ENCODE data around the gene GOLGA3. TPM values are rescaled to one million over a fixed set of nuclear protein-coding genes. Genes with fewer than 3 reads are reported as not detected.
"Not testable (repeated sequence)": the region's sequence is repeated elsewhere in the genome, so short reads cannot be mapped to it uniquely, and the experiment has no call there.

GOLGA3 gene
- polyA plus RNA-seq, 1 donor: 40.5 TPM

- no peak for DNase-seq (ENCODE audit: low read depth)
Observed at GRCh38 chr12:132818562-132818961, 10.1 kb downstream of the GOLGA3 start.

- DNase-seq (ENCODE audit: low read depth): no peak
Observed at GRCh38 chr12:132814232-132814631, 14.4 kb downstream of the GOLGA3 start.

GRCh38 chr12:132813443-132813842 lies 15.2 kb downstream of the GOLGA3 start:
- DNase-seq (ENCODE audit: low read depth): no peak

- DNase-seq (ENCODE audit: low read depth): no peak
Observed at GRCh38 chr12:132812631-132813305, 15.9 kb downstream of the GOLGA3 start.

- DNase-seq (ENCODE audit: low read depth): not testable (repeated sequence)
Observed at GRCh38 chr12:132809391-132809790, 19.3 kb downstream of the GOLGA3 start.

- no peak for DNase-seq (ENCODE audit: low read depth)
Observed at GRCh38 chr12:132807295-132808092, 21.2 kb downstream of the GOLGA3 start.

GRCh38 chr12:132806857-132807256 lies 21.8 kb downstream of the GOLGA3 start:
- no peak for DNase-seq (ENCODE audit: low read depth)

GRCh38 chr12:132804426-132804861 lies 24.2 kb downstream of the GOLGA3 start:
- DNase-seq (ENCODE audit: low read depth): no peak

- no peak for DNase-seq (ENCODE audit: low read depth)
Observed at GRCh38 chr12:132803888-132804287, 24.8 kb downstream of the GOLGA3 start.

GRCh38 chr12:132803125-132803524 lies 25.5 kb downstream of the GOLGA3 start:
- no peak for DNase-seq (ENCODE audit: low read depth)

GRCh38 chr12:132801741-132802140 lies 26.9 kb downstream of the GOLGA3 start:
- DNase-seq (ENCODE audit: low read depth): no peak

GRCh38 chr12:132798836-132799235 lies 29.8 kb downstream of the GOLGA3 start:
- DNase-seq (ENCODE audit: low read depth): no peak

GRCh38 chr12:132797820-132798570 lies 30.7 kb downstream of the GOLGA3 start:
- no peak for DNase-seq (ENCODE audit: low read depth)

GRCh38 chr12:132795847-132796246 lies 32.8 kb downstream of the GOLGA3 start:
- no peak for DNase-seq (ENCODE audit: low read depth)

- not testable (repeated sequence) for DNase-seq (ENCODE audit: low read depth)
Observed at GRCh38 chr12:132791940-132792339, 36.7 kb downstream of the GOLGA3 start.

- DNase-seq (ENCODE audit: low read depth): no peak
Observed at GRCh38 chr12:132789099-132789471, 39.6 kb downstream of the GOLGA3 start.

GRCh38 chr12:132788375-132789098 lies 40.1 kb downstream of the GOLGA3 start:
- no peak for DNase-seq (ENCODE audit: low read depth)

GRCh38 chr12:132787877-132788276 lies 40.8 kb downstream of the GOLGA3 start:
- DNase-seq (ENCODE audit: low read depth): no peak

GRCh38 chr12:132786192-132786591 lies 42.5 kb downstream of the GOLGA3 start:
- DNase-seq (ENCODE audit: low read depth): no peak

GRCh38 chr12:132784580-132784979 lies 44.1 kb downstream of the GOLGA3 start:
- no peak for DNase-seq (ENCODE audit: low read depth)

- DNase-seq (ENCODE audit: low read depth): no peak
Observed at GRCh38 chr12:132783917-132784531, 44.6 kb downstream of the GOLGA3 start.
